SK-N-SH (cell line): ENCODE measurements around the gene MYORG. TPM values are rescaled to one million over a fixed set of nuclear protein-coding genes. Genes with fewer than 3 reads are reported as not detected.

ENCODE experiments used
- CTCF ChIA-PET: fragments of 300-600, 350-600 bp; formaldehyde crosslinking; extraction: SDS; loops from one replicate; lab custom pipeline; 2021; lab: Yijun Ruan, JAX
- POLR2A ChIA-PET: fragments of 350-600 bp; sonication (Branson Sonifier 250); formaldehyde crosslinking; extraction: SDS; loops from one replicate; lab custom pipeline; 2020; ENCODE audit warnings: antibody characterized with exemption, inconsistent platforms; lab: Yijun Ruan, JAX
- DNase-seq: peaks from one replicate; pipeline ENCODE4 v3.0.0; 2012
- H2AFZ ChIP-seq: fragments of 200-600 bp; sonication (generic); 2 replicates; pipeline ENCODE4 v1.8.1; 2016; ENCODE audit warnings: antibody characterized with exemption, mild to moderate bottlenecking, low read depth
- H3F3A ChIP-seq: fragments of 200-600 bp; sonication (generic); replicated peaks from 2 replicates; pipeline ENCODE3; 2016; ENCODE audit warnings: antibody characterized with exemption, mild to moderate bottlenecking; ENCODE audit not compliant: insufficient read depth
- H3K27ac ChIP-seq, 2 experiments: fragments of 200-500 bp in 1 of 2; fragments of 200-600 bp in 1 of 2; sonication (Bioruptor generic) in 1 of 2; sonication (generic), shearing (Covaris generic) in 1 of 2; 2 replicates each; pipeline versions ENCODE4 v1.5.1 to v1.6.1; 2014 to 2016; ENCODE audit warnings: low read depth in 2 of 2, inconsistent platforms in 1 of 2, low read length in 1 of 2, mild to moderate bottlenecking in 1 of 2, mixed read lengths in 1 of 2
- H3K27me3 ChIP-seq: fragments of 200-600 bp; sonication (generic), shearing (Covaris generic); 2 replicates; pipeline ENCODE4 v1.6.1; 2016; ENCODE audit warnings: mixed run types; ENCODE audit not compliant: insufficient read depth
- H3K36me3 ChIP-seq, 2 experiments: fragments of 200-500 bp in 1 of 2; fragments of 200-600 bp in 1 of 2; sonication (Bioruptor generic) in 1 of 2; sonication (generic) in 1 of 2; replicated peaks in 1 of 2; 2 replicates each; pipeline versions ENCODE3 to v1.5.1; 2014 to 2016; ENCODE audit warnings: low read length in 1 of 2, mild to moderate bottlenecking in 1 of 2; ENCODE audit not compliant: insufficient read depth in 2 of 2, control insufficient read depth in 1 of 2
- H3K4me1 ChIP-seq, 2 experiments: fragments of 200-500 bp in 1 of 2; fragments of 200-600 bp in 1 of 2; sonication (Bioruptor generic) in 1 of 2; sonication (generic), shearing (Covaris generic) in 1 of 2; 2 replicates each; pipeline versions ENCODE4 v1.5.1 to v1.6.1; 2014 to 2016; ENCODE audit warnings: low read depth in 1 of 2, low read length in 1 of 2, mixed run types in 1 of 2; ENCODE audit not compliant: insufficient read depth in 2 of 2, control insufficient read depth in 1 of 2
- H3K4me2 ChIP-seq: fragments of 200-600 bp; sonication (generic), shearing (Covaris generic); 2 replicates; pipeline ENCODE4 v1.6.1; 2017; ENCODE audit warnings: mixed run types
- H3K4me3 ChIP-seq, 2 experiments: fragments of 200-500 bp in 1 of 2; fragments of 200-600 bp in 1 of 2; sonication (Bioruptor generic) in 1 of 2; sonication (generic), shearing (Covaris generic) in 1 of 2; 2 replicates each; pipeline versions ENCODE4 v1.5.1 to v1.8.1; 2014 to 2016; ENCODE audit warnings: low read depth in 2 of 2, inconsistent platforms in 1 of 2, low read length in 1 of 2, mild to moderate bottlenecking in 1 of 2, mixed read lengths in 1 of 2, moderate library complexity in 1 of 2
- H3K79me2 ChIP-seq: fragments of 200-600 bp; sonication (generic); 2 replicates; pipeline ENCODE4 v1.8.1; 2017; ENCODE audit warnings: mild to moderate bottlenecking; ENCODE audit not compliant: insufficient read depth
- H3K9ac ChIP-seq: fragments of 200-600 bp; sonication (generic); 2 replicates; pipeline ENCODE4 v1.6.1; 2017; ENCODE audit warnings: mixed run types
- H3K9me2 ChIP-seq: fragments of 200-600 bp; sonication (generic); 2 replicates; pipeline ENCODE4 v1.6.1; 2017; ENCODE audit warnings: mixed run types
- H3K9me3 ChIP-seq: fragments of 200-600 bp; sonication (generic); 2 replicates; pipeline ENCODE4 v1.6.1; 2017; ENCODE audit warnings: mixed run types, mild to moderate bottlenecking, moderate library complexity
- H4K20me1 ChIP-seq: fragments of 200-600 bp; sonication (generic); 2 replicates; pipeline ENCODE4 v1.6.1; 2017; ENCODE audit warnings: mild to moderate bottlenecking, mixed run types; ENCODE audit not compliant: insufficient read depth
- ELF1 ChIP-seq: IDR thresholded peaks from 2 replicates; pipeline ENCODE4 v1.4.0; 2012
- EP300 ChIP-seq, 2 experiments: IDR thresholded peaks; 2 replicates each; pipeline versions ENCODE4 v1.4.0 to v1.6.1; 2012; ENCODE audit warnings: borderline replicate concordance in 1 of 2, low read depth in 1 of 2, low read length in 1 of 2
- EZH2phosphoT487 ChIP-seq: fragments of 200-600 bp; sonication (generic); IDR thresholded peaks from 2 replicates; pipeline ENCODE4 v1.6.1; 2017; ENCODE audit warnings: low read depth, mixed run types, mild to moderate bottlenecking, antibody characterized with exemption, moderate library complexity, borderline replicate concordance
- FOXJ3 ChIP-seq: sonication (generic); formaldehyde crosslinking; IDR thresholded peaks from 2 replicates; pipeline ENCODE4 v1.5.1; 2020; ENCODE audit warnings: mild to moderate bottlenecking, missing genetic modification reagents
- FOXM1 ChIP-seq: IDR thresholded peaks from 2 replicates; pipeline ENCODE4 v1.4.0; 2012; ENCODE audit warnings: low read depth, mild to moderate bottlenecking
- GATA2 ChIP-seq: sonication (generic); formaldehyde crosslinking; IDR thresholded peaks from 2 replicates; pipeline ENCODE4 v1.5.0; 2020; ENCODE audit warnings: mild to moderate bottlenecking, missing genetic modification reagents
- JUND ChIP-seq: IDR thresholded peaks from 2 replicates; pipeline ENCODE4 v1.4.0; 2012
- NRF1 ChIP-seq: IDR thresholded peaks from 2 replicates; pipeline ENCODE4 v1.6.1; 2012; ENCODE audit warnings: low read depth, mild to moderate bottlenecking, low read length
- RAD21 ChIP-seq: IDR thresholded peaks from 2 replicates; pipeline ENCODE4 v1.6.1; 2012; ENCODE audit warnings: mild to moderate bottlenecking, low read length
- REST ChIP-seq: IDR thresholded peaks from 2 replicates; pipeline ENCODE4 v1.6.1; 2012; ENCODE audit warnings: mild to moderate bottlenecking, low read depth, low read length, moderate library complexity
- RFX5 ChIP-seq: IDR thresholded peaks from 2 replicates; pipeline ENCODE4 v1.6.1; 2012; ENCODE audit warnings: mild to moderate bottlenecking, improper control_type of control experiment, low read length
- SIN3A ChIP-seq: IDR thresholded peaks from 2 replicates; pipeline ENCODE4 v1.6.1; 2012; ENCODE audit warnings: low read depth, mild to moderate bottlenecking, low read length, moderate library complexity, borderline replicate concordance
- TAF1 ChIP-seq: IDR thresholded peaks from 2 replicates; pipeline ENCODE4 v1.6.1; 2012; ENCODE audit warnings: low read depth, mild to moderate bottlenecking, low read length, moderate library complexity, borderline replicate concordance
- TEAD4 ChIP-seq: IDR thresholded peaks from 2 replicates; pipeline ENCODE4 v1.4.0; 2012; ENCODE audit warnings: mild to moderate bottlenecking, borderline replicate concordance; ENCODE audit not compliant: insufficient read depth
- USF2 ChIP-seq: fragments of 150-350 bp; IDR thresholded peaks from 2 replicates; pipeline ENCODE4 v1.6.1; 2017; ENCODE audit warnings: antibody characterized with exemption, low read length, low read depth, borderline replicate concordance
- YY1 ChIP-seq: IDR thresholded peaks from 2 replicates; pipeline ENCODE4 v1.4.0; 2012; ENCODE audit warnings: low read depth, mild to moderate bottlenecking
- ZBTB33 ChIP-seq: IDR thresholded peaks from 2 replicates; pipeline ENCODE4 v1.4.0; 2012; ENCODE audit warnings: low read depth, borderline replicate concordance
- WGBS: methylation state at CpG from one replicate; pipeline ENCODE4 v1.1.6; 2017; ENCODE audit warnings: low lambda C conversion rate; 5-methylcytosine and 5-hydroxymethylcytosine counted together
- polyA plus RNA-seq, 3 experiments: library from polyadenylated mRNA; depleted of rRNA; stranded (reverse); fragments of >200 nt; gene quantifications; 2 replicates each; pipeline ENCODE4 v1.2.3, GENCODE V29; 2012
- TF ChIP-seq, protein P1 (sequence below): IDR thresholded peaks from 2 replicates; pipeline ENCODE4 v1.4.0; 2012; ENCODE audit warnings: low read depth
- TF ChIP-seq, protein P2 (sequence below): fragments of 150-350 bp; IDR thresholded peaks from 2 replicates; pipeline ENCODE4 v1.6.1; 2016; ENCODE audit warnings: mild to moderate bottlenecking, low read depth, low read length

Gene MYORG
- polyA plus RNA-seq, 1 of the 3 experiments (the other 2 are of a cell fraction), result 1.1 TPM

DNA sequence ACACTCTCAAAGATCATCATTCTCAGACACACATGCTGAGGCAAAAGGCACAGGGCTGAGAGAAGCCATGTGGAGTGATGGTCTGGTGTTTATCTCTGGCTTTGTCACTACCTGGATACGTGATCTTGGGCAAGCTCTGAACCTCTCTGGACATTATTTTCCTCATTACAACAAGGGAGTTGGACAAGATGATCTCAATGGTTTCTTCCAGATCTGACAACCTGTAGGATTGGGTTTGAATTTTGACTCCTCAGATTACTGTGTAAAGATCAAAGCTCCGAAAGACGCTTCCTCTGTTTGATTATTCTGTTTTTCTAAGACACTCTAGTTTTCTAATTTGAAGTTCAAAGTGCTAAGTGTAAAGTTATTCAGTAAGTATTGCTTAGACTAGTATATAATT, 27.4 kb downstream of the MYORG start:
- no peaks in the 10 kb centered on the region for H3K36me3 ChIP-seq
- peaks cover 0 to 16% of the 10 kb centered on the region in 2 experiments; a peak in 1 of 4 replicates for H3K4me1 ChIP-seq
- DNase-seq, result no peak
- no peaks in the 10 kb centered on the region for H4K20me1 ChIP-seq
- H3K9me2 ChIP-seq, result no peaks in the 10 kb centered on the region
- ChIA-PET CTCF (interaction anchor here (0.7 to 0.8 kb wide), 2 partner anchors 46 to 54 kb away, joined by 3 read pairs; no protein-coding TSS in a partner anchor), POLR2A (no interaction called here)
- no peaks in the 10 kb centered on the region for H3F3A ChIP-seq
- TF ChIP-seq FOXM1 (no peak), EP300 (IDR thresholded peaks at IDR 0.05; ENCODE audit: borderline replicate concordance in 1 of 2, low read depth in 1 of 2, low read length in 1 of 2) (no peak), TEAD4 (no peak), RFX5 (no peak), NRF1 (no peak), JUND (no peak), SIN3A (no peak), EZH2phosphoT487 (no peak), RAD21 (no peak), USF2 (no peak)
- TF ChIP-seq, protein P1, sequence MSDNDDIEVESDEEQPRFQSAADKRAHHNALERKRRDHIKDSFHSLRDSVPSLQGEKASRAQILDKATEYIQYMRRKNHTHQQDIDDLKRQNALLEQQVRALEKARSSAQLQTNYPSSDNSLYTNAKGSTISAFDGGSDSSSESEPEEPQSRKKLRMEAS, result no peak
- TF ChIP-seq, protein P2, sequence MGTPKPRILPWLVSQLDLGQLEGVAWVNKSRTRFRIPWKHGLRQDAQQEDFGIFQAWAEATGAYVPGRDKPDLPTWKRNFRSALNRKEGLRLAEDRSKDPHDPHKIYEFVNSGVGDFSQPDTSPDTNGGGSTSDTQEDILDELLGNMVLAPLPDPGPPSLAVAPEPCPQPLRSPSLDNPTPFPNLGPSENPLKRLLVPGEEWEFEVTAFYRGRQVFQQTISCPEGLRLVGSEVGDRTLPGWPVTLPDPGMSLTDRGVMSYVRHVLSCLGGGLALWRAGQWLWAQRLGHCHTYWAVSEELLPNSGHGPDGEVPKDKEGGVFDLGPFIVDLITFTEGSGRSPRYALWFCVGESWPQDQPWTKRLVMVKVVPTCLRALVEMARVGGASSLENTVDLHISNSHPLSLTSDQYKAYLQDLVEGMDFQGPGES, result no peak
- no peak overlapping the region for H2AFZ ChIP-seq
- H3K27ac ChIP-seq, result no peak overlapping the region
- WGBS, result 97% methylated on average over 3 of the region's 3 CpGs
- H3K9ac ChIP-seq, result no peak overlapping the region
- no peaks in the 10 kb centered on the region for H3K79me2 ChIP-seq
- no peaks in the 10 kb centered on the region for H3K9me3 ChIP-seq
- H3K4me3 ChIP-seq, result no peak overlapping the region
- no peaks in the 10 kb centered on the region for H3K27me3 ChIP-seq
- H3K4me2 ChIP-seq, result no peak overlapping the region

GRCh38 chr9:34347800-34348158, 28.9 kb downstream of the MYORG start:
- no peak overlapping the region for H3K27ac ChIP-seq
- no peaks in the 10 kb centered on the region for H3K9me3 ChIP-seq
- no peaks in the 10 kb centered on the region for H4K20me1 ChIP-seq
- H3K9ac ChIP-seq, result no peak overlapping the region
- CTCF ChIA-PET, result interaction anchor here (1.3 to 3.2 kb wide), 2 partner anchors 16 to 256 kb away, joined by 3 to 14 read pairs; no protein-coding TSS in a partner anchor
- H3K4me2 ChIP-seq, result no peak overlapping the region
- H3F3A ChIP-seq, result no peaks in the 10 kb centered on the region
- H3K4me3 ChIP-seq, result no peak overlapping the region
- H3K4me1 ChIP-seq, result peaks cover 0 to 16% of the 10 kb centered on the region in 2 experiments; a peak in 1 of 4 replicates
- no peak overlapping the region for H2AFZ ChIP-seq
- H3K9me2 ChIP-seq, result no peaks in the 10 kb centered on the region
- H3K36me3 ChIP-seq, result peaks cover 5 to 6% of the 10 kb centered on the region in 2 experiments
- DNase-seq, result no peak
- no peaks in the 10 kb centered on the region for H3K27me3 ChIP-seq
- POLR2A ChIA-PET, result interaction anchor here (0.7 kb wide), 1 partner anchor 240 kb away, joined by 3 read pairs; no protein-coding TSS in a partner anchor
- H3K79me2 ChIP-seq, result no peaks in the 10 kb centered on the region
- TF ChIP-seq GATA2 (CRISPR knock-in tag) (no peak), ELF1 (no peak), TAF1 (no peak), JUND (no peak), FOXJ3 (CRISPR knock-in tag) (no peak), RAD21 (no peak), YY1 (no peak), ZBTB33 (no peak), EP300 (IDR thresholded peaks at IDR 0.05; ENCODE audit: borderline replicate concordance in 1 of 2, low read depth in 1 of 2, low read length in 1 of 2) (no peak), REST (no peak)
